Calu3 (cell line): ENCODE data around the gene DKKL1. TPM values are rescaled to one million over a fixed set of nuclear protein-coding genes. Genes with fewer than 3 reads are reported as not detected.
A peak's percentile ranks its signal among the peaks of the same experiment; 100 is the strongest.

Experiments
- BruUV-seq: library from RNA; stranded (reverse); fragments of 400-500 nt; replicated peaks from 2 replicates; lab custom pipeline; 2021; lab: Mats Ljungman, UMichigan
- CTCF ChIA-PET: fragments of 300-600 bp; sonication (Branson Sonifier 250); formaldehyde crosslinking; loops from one replicate; lab custom pipeline; 2022; ENCODE audit warnings: antibody characterized with exemption; lab: Charles Lee
- DNase-seq: peaks from one replicate; pipeline ENCODE4 v3.0.0; 2022
- H3K27ac Mint-ChIP-seq: one replicate; pipeline ENCODE4 v1.8.0; 2022; ENCODE audit warnings: mixed read lengths; ENCODE audit not compliant: unreplicated experiment
- H3K27me3 Mint-ChIP-seq: one replicate; pipeline ENCODE4 v1.8.0; 2022; ENCODE audit warnings: mixed read lengths; ENCODE audit not compliant: unreplicated experiment
- H3K36me3 Mint-ChIP-seq: one replicate; pipeline ENCODE4 v1.8.0; 2022; ENCODE audit warnings: mild to moderate bottlenecking, moderate library complexity, mixed read lengths; ENCODE audit not compliant: insufficient read depth, unreplicated experiment
- H3K4me1 Mint-ChIP-seq: one replicate; pipeline ENCODE4 v1.8.0; 2022; ENCODE audit warnings: mild to moderate bottlenecking, low read depth, mixed read lengths; ENCODE audit not compliant: unreplicated experiment
- H3K4me3 Mint-ChIP-seq: one replicate; pipeline ENCODE4 v1.8.0; 2022; ENCODE audit warnings: mild to moderate bottlenecking, low read depth, moderate library complexity, mixed read lengths; ENCODE audit not compliant: unreplicated experiment
- H3K9me3 Mint-ChIP-seq: one replicate; pipeline ENCODE4 v1.8.0; 2022; ENCODE audit warnings: low read depth, mixed read lengths; ENCODE audit not compliant: unreplicated experiment
- CTCF ChIP-seq: fragments of 200-600 bp; IDR thresholded peaks from one replicate; pipeline ENCODE4 v1.8.0; 2022; ENCODE audit warnings: antibody characterized with exemption; ENCODE audit not compliant: unreplicated experiment
- intact Hi-C: fragments of 100-400 bp; cut with micrococcal nuclease; formaldehyde crosslinking; loops from one replicate; pipeline ENCODE4 v1.10.0; 2022; ENCODE audit not compliant: unreplicated experiment
- total RNA-seq: library from RNA; stranded (reverse); gene quantifications from 2 replicates; pipeline ENCODE4 v1.2.3, GENCODE V29; 2022

DKKL1 gene
- total RNA-seq, 1 experiment from 2014 or later = not detected

- peaks cover 42% of the 10 kb centered on the region for H3K27me3 Mint-ChIP-seq
- H3K4me1 Mint-ChIP-seq = peaks cover 21% of the 10 kb centered on the region
- intact Hi-C loops = no loop called here
- no TSS peak for BruUV-seq
- CTCF ChIA-PET = interaction anchor here (0.7 kb wide), 1 partner anchor 363 kb away, joined by 6 read pairs; the partner anchor contains the start of gene RUVBL2
- H3K36me3 Mint-ChIP-seq = no peaks in the 10 kb centered on the region
- TF ChIP-seq CTCF = no peak
- H3K27ac Mint-ChIP-seq = no peak overlapping the region
- no peak overlapping the region for H3K4me3 Mint-ChIP-seq
- DNase-seq = no peak
- no peaks in the 10 kb centered on the region for H3K9me3 Mint-ChIP-seq
Observed at GRCh38 chr19:49357186-49357585, 6.5 kb upstream of the DKKL1 start.

GRCh38 chr19:49359851-49360820, 3.5 kb upstream of the DKKL1 start:
- H3K9me3 Mint-ChIP-seq = no peaks in the 10 kb centered on the region
- intact Hi-C loops = no loop called here
- BruUV-seq = no TSS peak

GRCh38 chr19:49361438-49362047, 2.1 kb upstream of the DKKL1 start:
- Mint-ChIP-seq H3K4me1 (peaks cover 13% of the 10 kb centered on the region), H3K9me3 (no peaks in the 10 kb centered on the region), H3K27me3 (peaks cover 10% of the 10 kb centered on the region), H3K36me3 (no peaks in the 10 kb centered on the region), H3K27ac (peak overlapping the region; percentile 35), H3K4me3 (no peak overlapping the region)
- DNase-seq = peak; percentile 32
- no peak for TF ChIP-seq CTCF
- no TSS peak for BruUV-seq
- intact Hi-C loops = no loop called here
- CTCF ChIA-PET = interaction anchor here (1.4 kb wide), 1 partner anchor 14 kb away, joined by 3 read pairs; no protein-coding TSS in a partner anchor

More at GRCh38 chr19:49359851-49360820, 3.5 kb upstream of the DKKL1 start:
- H3K27ac Mint-ChIP-seq = no peak overlapping the region
- H3K4me1 Mint-ChIP-seq = peaks cover 21% of the 10 kb centered on the region
- TF ChIP-seq CTCF = no peak
- H3K27me3 Mint-ChIP-seq = peaks cover 24% of the 10 kb centered on the region
- H3K4me3 Mint-ChIP-seq = no peak overlapping the region
- H3K36me3 Mint-ChIP-seq = no peaks in the 10 kb centered on the region
- no peak for DNase-seq
- CTCF ChIA-PET = no interaction called here

GRCh38 chr19:49362048-49362928, 1.4 kb upstream of the DKKL1 start, which contains the start of gene TEAD2:
TSS of gene TEAD2 (minus strand) at chr19:49362416. CDS start at chr19:49360075, 2,341 bp downstream.
- Mint-ChIP-seq H3K27ac (peak within 1 kb of the TSS; percentile 35), H3K9me3 (no peaks in the 10 kb centered on the region), H3K36me3 (no peaks in the 10 kb centered on the region), H3K4me3 (no peak within 1 kb of the TSS), H3K27me3 (peaks cover 2% of the 10 kb centered on the region), H3K4me1 (peaks cover 12% of the 10 kb centered on the region)
- DNase-seq = peak; percentile 44
- CTCF ChIA-PET = interaction anchor here (0.7 to 1.4 kb wide), 6 partner anchors 8 to 32 kb away, joined by 3 to 5 read pairs (median 4); no protein-coding TSS in a partner anchor
- TF ChIP-seq CTCF = no peak
- no TSS peak for BruUV-seq
- intact Hi-C loops = no loop called here
